ENCODE data around the gene LIPT2.
"Not testable (repeated sequence)": the region's sequence is repeated elsewhere in the genome, so short reads cannot be mapped to it uniquely, and the experiment has no call there.

The LIPT2 gene

DNA sequence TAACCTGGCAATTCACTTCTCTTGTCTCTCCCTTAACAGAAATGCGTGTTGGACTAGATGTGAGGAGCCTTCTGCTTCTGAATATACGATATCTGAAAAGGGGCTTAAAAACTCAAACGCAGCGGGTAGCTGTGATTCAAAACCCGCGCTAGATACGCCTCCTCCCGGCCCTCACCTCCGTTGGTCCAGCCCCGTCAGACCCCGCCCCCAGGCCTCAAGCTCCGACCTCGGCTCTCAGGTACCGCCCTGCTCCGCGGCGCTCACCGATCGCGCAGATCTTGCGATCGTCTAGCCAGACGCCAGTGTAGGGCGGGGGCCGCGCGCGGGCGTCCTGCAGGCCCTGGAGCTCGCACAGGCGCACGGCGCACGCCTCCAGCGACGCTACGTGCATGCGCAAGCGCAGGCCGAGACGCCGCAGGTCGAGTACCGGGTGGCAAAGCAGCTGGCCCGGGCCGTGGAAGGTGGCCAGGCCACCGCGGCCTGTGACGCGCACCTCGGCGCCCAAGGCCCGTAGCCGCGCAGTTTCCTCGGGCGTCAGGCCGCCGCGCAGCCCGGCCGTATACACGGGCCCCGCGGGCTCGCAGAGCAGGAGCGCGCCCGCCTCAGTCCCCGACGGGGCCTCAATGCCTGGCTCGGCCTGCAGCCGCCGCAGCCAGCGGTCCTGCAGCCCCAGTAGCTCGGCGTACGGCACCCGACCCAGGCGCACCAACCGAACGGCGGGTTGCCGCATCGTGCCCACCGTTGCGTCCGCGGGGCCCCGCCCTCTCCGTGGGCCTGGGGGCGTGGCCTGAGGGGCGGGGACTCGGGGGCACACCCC lies at the start of gene LIPT2:
Gene LIPT2 (minus strand): TSS at position 751 of the 817 bp plus-strand sequence. CDS start 21 bp downstream, at position 730.
- peak; percentile 95 for DNase-seq (ENCODE audit: low spot score)

DNA sequence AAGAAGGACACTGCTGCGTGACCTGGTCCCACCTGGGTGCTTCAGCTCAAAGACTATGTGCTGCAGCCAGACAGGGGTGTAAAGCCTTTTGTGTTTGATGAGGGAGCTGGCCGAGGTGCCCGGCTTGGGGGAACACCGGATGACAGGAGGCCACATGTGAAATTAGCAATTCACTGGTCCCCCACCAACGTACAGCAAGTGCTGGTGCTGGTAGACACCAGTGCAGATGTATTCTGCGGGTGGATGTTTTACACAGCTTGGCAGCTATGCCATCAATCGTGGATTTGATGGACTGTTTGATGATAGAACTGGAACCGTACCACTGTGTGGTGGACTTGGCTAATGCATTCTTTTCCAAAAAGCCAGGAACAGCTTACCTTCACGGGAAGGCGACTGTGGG lies 47.9 kb upstream of the LIPT2 start:
- no peak for DNase-seq (ENCODE audit: low spot score)

DNA sequence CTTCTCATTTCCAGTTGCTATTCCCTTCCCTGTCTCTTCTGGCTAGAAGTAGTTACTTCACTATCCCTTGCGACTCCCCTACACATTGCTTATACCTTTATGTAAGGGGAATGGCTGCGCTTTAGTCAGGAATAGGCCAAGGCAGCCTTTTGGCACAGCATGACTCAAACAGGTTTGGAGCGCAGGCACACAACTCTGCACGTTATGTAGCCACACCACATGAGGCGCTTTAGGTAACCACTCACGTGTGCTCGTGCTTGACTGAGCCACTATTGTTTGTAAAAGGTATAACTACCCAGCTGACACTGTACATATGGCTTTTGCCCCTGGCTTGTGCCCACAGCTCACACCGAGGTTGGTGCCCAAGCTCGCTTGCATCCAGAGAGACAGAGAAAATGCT lies 46.7 kb upstream of the LIPT2 start:
- no peak for DNase-seq (ENCODE audit: low spot score)

DNA sequence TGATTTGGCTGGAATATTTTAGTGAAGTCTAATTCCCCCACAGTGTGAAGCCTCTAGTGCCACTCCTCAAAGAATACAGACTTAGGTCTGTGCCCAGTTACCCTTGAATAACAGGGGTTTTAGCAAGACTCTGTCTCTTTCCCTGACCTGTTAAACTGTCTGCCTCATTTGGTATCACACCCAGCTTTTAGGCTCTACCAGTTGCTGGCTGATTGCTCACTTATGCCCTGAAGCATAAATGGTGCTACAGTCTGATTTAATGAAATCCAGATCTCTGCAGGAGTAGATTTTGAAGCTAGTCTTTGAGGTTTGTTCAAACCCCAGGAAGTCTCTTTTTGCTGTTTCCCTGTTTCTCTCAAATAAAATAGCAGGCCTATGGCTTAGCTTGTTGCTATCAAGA lies 45.2 kb upstream of the LIPT2 start:
- DNase-seq (ENCODE audit: low spot score) = no peak

DNA sequence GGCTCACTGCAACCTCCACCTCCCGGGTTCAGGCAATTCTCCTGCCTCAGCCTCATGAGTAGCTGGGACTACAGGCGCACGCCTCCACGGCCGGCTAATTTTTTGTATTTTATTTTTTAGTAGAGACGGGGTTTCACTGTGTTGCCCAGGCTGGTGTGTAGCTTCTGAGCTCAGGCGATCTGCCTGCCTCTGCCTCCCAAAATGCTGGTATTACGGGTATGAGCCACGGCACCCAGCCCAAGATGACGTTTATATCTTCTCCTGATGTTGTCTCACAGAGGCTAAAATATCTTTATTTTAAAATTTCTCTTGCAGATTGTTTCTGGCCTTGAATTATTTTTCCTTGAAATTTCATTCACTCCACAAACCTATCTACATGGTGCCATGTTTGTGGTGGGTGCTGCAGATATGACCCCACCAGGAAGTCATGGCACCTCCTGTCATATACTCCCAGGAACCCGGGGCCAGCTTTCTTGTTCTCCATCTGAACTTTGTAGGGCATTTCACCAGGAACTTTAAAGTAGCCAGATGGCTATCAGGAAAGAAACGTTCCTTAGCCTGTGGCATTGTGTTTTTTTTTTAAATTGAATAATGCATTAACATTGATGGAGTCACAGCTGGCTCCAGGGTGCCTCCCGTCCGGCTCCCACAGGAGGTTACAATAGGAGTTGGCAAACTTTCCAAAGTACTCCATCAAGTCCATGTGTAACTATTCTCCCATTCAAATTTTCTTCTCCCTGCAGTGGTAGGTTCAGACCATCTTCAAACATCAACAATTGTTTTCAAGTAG lies 42.0 kb upstream of the LIPT2 start:
- DNase-seq (ENCODE audit: low spot score) = no peak

DNA sequence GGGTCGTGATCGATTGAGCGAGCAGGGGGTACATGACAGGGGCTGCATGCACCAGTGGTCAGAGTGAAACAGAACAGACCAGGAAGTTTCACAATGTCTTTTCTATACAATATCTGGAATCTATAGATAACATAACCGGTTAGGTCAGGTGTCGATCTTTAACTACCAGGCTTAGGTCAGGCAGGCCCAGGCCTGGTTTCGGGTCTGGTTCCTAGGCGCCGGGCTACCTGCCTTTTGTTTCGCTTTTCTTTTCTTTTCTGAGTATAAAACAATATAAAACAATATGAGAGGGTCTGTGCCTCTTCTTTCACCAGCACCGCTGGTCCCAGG lies 41.4 kb upstream of the LIPT2 start:
- DNase-seq (ENCODE audit: low spot score) = not testable (repeated sequence)

DNA sequence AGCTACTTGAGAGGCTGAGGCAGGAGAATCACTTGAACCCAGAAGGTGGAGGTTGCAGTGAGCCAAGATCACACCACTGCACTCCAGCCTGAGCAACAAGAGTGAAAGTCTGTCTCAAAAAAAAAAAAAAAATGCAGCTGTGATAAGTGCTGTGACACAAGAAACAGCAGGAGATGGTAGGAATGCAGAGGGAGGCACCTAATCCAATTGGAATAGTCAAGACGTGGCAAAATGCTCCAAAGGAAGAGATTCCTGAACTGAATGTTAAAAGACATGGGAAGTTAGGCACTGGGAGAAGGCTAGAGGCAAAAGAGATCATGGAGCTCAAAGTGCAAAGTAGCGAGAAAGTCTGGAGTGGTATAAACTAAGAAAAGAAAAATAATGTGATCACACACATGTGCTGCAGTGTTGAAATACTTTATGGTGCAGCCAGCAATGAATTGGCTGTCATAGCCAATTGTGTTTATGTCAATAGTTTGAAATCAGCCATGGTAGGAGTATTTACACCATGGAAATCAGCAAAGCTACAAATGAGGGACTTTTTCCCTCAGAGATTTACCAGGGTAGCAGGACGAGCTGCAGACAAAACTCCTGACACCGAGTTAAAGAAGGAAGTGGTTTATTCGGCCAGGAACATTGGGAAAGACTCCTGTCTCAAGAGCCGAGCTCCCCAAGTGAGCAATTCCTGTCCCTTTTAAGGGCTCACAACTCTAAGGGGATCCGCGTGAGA lies 40.9 kb upstream of the LIPT2 start:
- no peak for DNase-seq (ENCODE audit: low spot score)

DNA sequence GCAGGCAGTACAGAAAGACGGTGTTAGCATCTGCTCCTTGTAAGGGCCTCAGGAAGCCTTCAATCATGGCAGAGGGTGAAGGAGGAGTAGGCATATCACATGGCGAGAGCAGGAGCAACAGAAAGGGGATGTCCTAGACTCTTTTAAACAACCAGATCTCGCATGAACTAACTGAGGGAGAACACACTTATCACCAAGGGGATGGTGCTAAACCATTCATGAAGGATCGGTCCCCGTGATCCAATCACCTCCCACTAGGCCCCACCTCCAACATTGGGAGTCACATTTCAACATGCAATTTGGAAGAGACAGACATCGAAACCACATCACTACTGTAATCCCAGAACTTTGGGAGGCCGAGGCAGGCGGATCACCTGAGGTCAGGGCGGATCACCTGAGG lies 39.9 kb upstream of the LIPT2 start:
- DNase-seq (ENCODE audit: low spot score) = no peak

DNA sequence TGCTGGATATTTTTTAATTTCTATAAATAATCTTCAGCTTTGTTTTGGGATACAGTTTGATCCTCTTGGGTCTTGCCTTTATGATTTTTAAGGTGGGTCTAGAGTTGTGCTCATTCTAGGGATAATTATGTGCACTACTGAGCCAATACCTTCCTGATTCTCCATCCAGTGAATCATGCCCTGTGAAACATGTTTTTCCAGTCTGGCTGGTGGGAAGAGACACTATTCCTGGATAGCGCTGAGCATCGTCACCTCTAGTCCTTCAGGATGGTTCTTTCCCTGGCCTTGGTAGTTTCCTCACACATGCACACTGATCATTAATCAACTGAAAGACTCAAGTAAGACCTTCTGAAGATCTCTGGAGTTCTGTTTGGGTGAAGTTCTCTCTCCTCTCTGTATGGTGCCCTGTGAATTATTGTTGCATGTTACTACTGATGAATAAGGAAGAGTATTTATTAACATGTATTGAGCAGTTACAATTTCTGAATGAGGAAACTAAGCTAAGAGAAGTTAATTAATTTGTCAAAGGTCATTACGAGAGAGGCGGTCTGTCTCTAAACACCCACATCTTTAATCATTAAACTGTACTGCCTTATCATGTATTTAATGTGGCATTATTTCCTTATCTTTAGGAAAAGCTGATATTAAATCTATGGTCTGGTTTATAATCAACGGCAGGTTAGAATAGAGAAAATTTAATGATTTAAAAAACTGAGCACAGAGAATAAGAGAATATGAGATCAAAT lies 39.1 kb upstream of the LIPT2 start:
- no peak for DNase-seq (ENCODE audit: low spot score)

DNA sequence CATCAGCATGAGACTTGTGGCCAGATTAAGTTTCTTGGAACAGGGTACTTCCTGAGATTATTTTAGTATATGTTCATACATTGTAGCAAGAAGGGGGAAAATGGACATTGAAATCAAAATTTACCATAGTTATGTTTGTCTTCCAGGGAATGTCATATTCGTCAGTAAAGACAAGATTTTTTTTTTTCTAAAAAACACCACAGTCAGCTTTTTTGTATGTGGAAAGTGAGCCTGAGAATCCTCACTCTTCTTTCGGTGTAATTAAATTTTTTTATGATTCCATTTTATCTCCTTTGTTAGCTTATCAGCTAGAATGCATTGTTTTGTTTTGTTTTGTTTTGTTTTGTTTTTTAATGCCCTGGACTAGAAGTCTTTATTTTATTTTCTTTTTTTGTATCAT lies 31.5 kb upstream of the LIPT2 start:
- DNase-seq (ENCODE audit: low spot score) = no peak

DNA sequence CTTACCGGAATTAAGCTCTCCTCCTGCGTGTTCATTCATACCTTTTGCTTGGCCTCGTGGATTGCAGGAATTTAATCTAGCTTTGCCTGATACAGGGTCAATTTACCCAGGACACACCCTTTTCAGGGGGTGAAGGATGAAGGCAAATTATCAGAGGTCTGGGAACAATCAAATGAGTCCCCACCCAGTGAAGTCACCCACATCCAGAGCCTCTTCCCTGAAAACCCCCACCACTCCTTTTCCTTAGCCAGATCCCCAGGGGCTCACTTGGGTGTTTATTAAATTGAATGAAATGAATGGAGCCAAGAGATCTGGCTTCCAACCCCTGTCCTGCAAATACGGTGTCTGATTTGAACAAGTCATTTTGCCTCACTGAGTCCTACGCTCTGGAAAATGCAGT lies 31.0 kb upstream of the LIPT2 start:
- DNase-seq (ENCODE audit: low spot score) = no peak

DNA sequence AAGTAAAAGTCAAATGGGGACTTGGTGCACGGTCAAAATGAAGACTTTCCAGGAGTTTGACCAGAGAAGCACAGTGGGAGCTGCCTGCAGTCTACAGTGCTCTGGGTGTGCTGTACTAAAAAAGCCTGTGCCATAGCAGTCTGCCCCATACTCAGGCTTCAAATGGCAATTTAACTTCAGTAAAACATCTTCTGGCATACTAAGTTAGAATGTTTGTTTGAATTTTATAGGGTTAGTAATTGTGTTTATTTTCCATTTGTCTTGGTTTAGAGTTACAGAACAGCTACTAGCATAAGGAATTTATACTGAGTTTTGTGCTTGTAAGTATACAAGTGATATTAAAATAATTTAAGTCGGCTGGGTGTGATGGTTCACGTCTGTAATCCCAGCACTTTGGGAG lies 29.3 kb upstream of the LIPT2 start:
- no peak for DNase-seq (ENCODE audit: low spot score)

DNA sequence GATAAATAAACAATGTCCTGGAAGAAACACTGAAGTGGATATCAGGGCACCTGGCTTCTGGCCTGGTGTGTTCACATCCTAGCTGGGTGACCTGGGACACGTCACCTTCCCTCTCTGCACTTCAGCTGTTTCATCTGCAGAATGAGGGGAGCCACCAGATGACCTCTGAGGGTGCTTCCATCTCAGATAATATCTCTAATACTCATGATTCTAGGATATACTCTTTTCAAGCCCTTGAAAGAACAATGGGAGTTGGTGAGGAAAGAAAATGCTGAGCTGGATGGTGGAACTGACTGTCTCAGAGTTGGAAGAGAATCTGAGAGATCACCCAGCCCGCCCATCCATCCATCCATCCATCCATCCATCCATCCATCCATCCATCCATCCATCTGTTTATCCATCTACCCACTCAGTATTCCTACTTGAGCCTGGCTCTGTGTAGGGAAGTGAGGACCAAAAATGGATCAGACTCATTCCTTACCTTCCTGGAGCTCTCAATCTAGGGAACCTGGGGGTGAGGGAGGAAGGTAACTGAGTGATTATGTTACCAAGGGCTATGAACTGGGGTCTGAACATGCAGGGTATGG lies 28.2 kb upstream of the LIPT2 start:
- DNase-seq (ENCODE audit: low spot score) = no peak

DNA sequence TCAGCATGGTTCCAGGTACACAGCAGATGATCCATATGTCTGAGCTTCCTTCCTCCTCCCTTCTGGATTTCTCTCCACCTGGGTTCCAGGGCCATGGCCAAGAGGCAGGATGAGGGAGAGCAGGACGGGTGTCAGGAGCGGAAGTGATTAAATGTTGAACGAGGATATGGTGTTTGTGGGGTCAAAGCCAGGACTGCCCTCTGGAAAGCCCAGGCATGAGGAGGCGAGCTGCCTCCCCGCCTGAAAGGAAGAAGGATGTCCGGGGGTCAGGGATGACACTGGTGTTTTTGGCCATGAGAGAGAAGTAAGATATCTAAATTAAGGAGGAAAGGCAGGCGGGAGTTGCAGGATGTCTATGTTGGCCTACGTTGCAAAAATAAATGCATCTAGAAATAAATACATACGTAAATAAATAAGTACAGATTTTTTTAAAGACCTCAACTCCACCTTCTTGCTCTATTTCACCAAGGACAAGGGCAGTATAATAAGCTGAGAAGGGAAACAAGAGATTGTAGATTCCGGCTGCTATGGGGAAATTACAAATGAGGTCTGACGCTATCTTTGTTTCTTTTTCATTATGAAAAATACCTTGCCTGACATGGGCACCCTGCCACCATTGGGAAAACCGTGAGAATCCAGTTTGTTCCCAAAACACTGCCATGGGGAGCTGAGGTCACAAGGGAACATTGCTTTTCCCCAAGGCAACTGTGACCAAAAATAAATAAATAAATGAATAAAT lies 27.6 kb upstream of the LIPT2 start:
- no peak for DNase-seq (ENCODE audit: low spot score)

DNA sequence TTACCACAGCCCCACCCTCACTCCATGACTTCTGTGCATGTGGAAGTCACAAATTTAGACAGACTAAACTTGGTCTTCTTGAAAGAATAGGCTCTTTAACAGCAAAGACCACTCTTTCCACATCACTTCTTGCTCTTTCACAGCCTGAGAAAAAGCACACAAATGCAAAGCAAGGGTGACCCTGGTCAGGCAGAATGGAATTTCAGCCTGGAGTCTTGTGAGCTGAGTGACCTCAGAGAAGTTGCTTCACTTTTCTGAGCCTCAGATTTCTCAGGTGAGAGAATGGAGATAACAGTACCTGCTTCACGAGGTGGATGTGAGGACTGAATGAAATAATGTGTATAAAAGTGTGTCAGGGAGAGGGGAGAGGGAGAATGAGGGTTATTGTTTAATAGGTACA lies 26.8 kb upstream of the LIPT2 start:
- no peak for DNase-seq (ENCODE audit: low spot score)

DNA sequence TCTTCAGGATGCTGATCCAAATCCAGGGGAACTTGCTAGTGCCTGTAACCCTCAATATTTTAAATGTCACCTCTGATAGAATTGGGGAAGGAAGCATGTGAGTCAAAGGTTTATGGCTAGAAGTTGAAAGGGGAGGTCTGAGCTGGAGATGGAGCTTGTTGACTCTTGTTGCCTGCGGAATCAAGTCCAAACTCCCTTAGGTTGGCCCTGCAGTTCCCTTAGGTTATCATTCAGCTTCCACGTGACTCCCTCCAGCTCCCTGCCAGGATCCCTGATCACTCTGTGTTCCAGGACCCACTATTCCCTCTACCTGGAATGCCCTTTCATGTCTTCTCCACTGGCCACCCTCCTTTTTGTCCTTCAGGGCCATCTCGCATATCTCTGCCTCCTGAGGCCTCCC lies 26.2 kb upstream of the LIPT2 start:
- DNase-seq (ENCODE audit: low spot score) = no peak

DNA sequence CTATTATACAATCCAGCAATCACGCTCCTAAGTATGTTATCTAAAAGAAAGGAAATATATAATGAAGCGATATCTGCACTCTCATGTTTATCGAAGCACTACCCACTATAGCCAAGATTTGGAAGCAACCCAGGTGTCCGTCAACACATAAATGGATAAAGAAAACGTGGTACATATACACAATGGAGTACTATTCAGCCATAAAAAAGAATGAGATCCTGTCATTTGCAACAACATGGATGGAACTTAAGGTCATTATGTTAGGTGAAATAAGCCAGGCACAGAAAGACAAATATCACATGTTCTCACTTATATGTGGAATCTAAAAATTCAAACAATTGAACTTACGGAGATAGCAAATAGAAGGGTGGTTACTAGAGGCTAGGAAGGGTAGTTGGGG lies 24.1 kb upstream of the LIPT2 start:
- not testable (repeated sequence) for DNase-seq (ENCODE audit: low spot score)

DNA sequence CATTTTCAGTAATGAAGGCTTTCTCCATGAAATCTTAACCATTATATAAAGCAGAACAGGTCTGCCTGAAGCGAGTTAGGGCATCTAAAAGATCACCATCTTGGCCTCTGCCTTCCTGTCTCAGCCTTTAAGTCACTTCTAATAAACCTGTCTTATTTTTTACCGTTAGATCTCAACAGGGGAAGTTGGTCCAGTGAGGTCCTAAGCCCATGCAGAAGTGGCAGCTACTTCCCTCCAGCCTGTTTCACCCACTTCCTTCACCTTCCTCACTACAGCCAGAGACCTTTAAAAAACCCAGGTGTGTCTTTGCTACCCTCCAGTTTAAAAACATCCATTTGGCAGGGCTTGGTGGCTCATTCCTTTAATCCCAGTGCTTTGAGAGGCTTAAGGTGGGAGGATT lies 14.1 kb upstream of the LIPT2 start:
- no peak for DNase-seq (ENCODE audit: low spot score)

DNA sequence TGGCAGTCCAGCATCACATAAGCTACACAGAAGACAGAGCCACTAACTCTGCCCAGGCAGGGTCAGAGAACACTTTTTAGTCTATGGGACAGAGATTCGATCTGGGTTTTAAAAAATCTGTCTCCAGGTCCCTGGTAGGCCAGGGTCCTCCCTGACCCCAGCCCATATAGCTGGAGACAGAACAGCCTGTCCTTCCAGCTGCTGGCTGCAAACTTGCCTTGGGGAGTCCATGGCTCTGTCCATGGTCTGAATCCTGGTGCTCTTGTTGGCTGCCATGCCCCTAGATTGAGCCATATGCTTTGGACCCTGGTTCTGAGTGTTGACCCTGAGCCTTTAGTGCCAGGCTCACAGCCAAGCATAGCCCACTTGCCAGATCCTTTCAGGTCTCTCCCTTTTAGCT lies 13.3 kb upstream of the LIPT2 start:
- DNase-seq (ENCODE audit: low spot score) = no peak

DNA sequence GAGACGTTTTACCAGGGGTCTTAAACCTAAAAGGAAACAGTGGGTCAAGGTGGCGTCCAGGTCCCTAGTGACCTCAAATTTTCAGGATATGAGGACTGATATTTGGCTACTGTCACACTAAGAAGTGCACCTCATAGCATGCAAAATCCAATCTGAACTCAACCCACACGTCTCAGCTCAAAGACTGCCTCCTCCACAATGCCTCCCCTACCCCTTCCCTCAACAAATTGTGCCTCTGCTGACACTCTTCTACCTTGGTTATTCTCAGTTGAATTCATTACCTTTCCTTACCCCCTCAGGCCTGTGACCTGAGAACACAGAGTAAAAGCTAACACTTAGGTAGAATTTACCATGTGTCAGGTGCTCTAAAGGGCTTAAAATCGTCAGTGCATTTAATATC lies 12.4 kb upstream of the LIPT2 start:
- DNase-seq (ENCODE audit: low spot score) = no peak

DNA sequence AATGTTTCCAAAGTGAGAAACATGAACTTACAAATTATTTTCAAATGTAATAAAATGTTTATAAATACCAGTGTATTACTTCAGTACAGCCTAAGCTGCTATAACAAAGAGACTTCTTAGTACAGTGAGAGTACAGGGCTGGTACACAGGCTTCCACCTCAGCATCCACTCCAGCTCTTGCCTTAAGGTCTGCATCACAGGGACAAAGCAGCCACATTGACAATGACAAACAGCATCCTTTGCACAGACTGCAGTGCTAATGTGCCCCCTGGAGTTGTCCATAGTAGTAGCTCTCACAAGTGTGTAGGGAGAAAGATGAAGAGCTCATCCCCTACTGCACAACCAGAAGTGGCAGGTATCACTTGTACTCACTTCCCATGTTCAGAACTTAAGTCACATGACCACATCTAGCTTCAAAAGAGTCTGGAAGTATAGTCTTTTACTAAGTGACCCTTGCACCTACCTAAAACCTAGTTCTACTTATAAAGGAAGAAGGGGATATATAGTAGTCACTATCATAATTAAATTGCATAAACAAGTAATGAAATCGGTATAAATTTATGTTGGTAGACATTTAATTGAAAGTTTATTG lies 10.7 kb upstream of the LIPT2 start:
- DNase-seq (ENCODE audit: low spot score) = no peak
